Measurements from ENCODE around the gene DENND2C.
A peak's percentile ranks its signal among the peaks of the same experiment; 100 is the strongest.

DENND2C gene

DNA sequence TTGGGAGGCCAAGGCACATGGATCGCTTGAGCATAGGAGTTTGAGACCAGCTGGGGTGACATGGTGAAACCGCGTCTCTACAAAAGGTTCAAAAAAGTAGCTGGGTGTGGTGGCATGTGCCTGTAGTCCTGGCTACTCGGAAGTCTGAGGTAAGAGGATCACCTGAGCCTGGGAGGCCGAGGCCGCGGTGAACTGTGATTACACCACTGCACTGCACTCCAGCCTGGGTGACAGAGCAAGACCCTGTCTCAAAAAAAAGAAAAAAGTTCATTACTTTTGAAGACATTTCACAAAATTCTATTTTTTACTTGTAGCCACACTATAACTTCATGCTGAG, 2.1 kb upstream of the DENND2C start:
- Histone ChIP-seq H3K36me3 (ENCODE audit: control insufficient read depth, low read length) (no peaks in the 10 kb centered on the region), H3K27me3 (ENCODE audit: control insufficient read depth, low read length) (peaks cover 30% of the 10 kb centered on the region), H4K20me1 (ENCODE audit: control insufficient read depth, insufficient read depth, low read depth, low read length) (no peaks in the 10 kb centered on the region), H3K79me2 (ENCODE audit: control insufficient read depth, low read length) (no peaks in the 10 kb centered on the region), H3K4me3 (ENCODE audit: low read length) (no peak overlapping the region), H3F3A (ENCODE audit: control insufficient read depth, insufficient read depth) (no peaks in the 10 kb centered on the region), H3K9me2 (replicated peaks; ENCODE audit: control insufficient read depth, low read length) (no peaks in the 10 kb centered on the region), H3K9me3 (ENCODE audit: control insufficient read depth, insufficient read depth, low read length) (no peaks in the 10 kb centered on the region), H3K4me1 (ENCODE audit: control insufficient read depth, low read length) (peaks cover 14% of the 10 kb centered on the region), H3K27ac (ENCODE audit: low read depth, low read length) (no peak overlapping the region), H3K4me2 (ENCODE audit: low read length) (no peak overlapping the region)
- TF ChIP-seq CTCF (IDR thresholded peaks at IDR 0.05; ENCODE audit: low read depth, low read length, poor library complexity, severe bottlenecking) (no peak), EZH2phosphoT487 (IDR thresholded peaks at IDR 0.05; ENCODE audit: borderline replicate concordance, low read length) (no peak)

DNA sequence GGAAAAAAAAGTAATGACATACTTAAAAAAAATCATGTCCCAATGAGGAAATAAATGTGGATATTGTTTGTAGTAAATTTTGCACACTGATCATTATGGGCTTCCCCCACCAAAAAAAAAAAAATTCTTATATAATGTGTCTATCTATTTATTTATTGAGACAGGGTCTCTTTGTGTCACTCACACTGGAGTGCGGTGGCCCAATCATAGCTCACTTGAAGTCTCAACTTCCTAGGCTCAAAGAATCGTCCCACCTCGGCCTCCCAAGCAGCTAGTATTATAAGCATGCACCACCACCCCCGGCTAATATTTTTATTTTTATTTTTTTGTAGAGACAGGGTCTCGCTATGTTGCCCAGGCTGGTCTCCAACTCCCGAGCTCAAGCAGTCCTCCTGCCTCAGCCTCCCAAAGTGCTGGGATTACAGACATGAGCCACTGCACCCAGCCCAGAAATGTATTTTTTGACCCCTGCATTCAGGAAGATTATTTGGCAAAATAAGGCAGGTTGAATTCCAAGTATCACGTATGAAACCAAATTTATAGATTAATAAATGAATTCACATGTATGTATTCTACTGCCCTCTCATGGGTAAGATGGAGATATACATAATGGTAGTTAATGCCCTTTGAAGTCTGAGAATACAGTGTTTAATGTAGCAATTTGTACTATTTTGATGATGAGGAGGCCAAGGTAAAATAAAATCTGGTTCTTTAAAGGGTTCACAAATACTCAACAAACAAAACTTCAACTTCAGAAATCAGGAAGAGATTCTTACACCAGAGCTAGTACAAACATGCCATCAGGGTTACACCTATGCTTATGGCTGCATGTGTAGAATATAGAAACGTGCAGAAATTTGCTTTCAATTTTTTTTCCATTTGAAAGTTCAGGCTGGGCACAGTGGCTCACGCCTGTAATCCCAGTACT, 1.4 kb upstream of the DENND2C start:
- no peak overlapping the region for H3K4me2 ChIP-seq (ENCODE audit: low read length)
- no peaks in the 10 kb centered on the region for H3F3A ChIP-seq (ENCODE audit: control insufficient read depth, insufficient read depth)
- no peak overlapping the region for H3K27ac ChIP-seq (ENCODE audit: low read depth, low read length)
- H3K36me3 ChIP-seq (ENCODE audit: control insufficient read depth, low read length): no peaks in the 10 kb centered on the region
- no peaks in the 10 kb centered on the region for H3K9me3 ChIP-seq (ENCODE audit: control insufficient read depth, insufficient read depth, low read length)
- peaks cover 14% of the 10 kb centered on the region for H3K4me1 ChIP-seq (ENCODE audit: control insufficient read depth, low read length)
- H3K27me3 ChIP-seq (ENCODE audit: control insufficient read depth, low read length): peaks cover 26% of the 10 kb centered on the region
- H4K20me1 ChIP-seq (ENCODE audit: control insufficient read depth, insufficient read depth, low read depth, low read length): no peaks in the 10 kb centered on the region
- no peaks in the 10 kb centered on the region for H3K9me2 ChIP-seq (replicated peaks; ENCODE audit: control insufficient read depth, low read length)
- no peaks in the 10 kb centered on the region for H3K79me2 ChIP-seq (ENCODE audit: control insufficient read depth, low read length)
- H3K4me3 ChIP-seq (ENCODE audit: low read length): no peak overlapping the region
- no peak for TF ChIP-seq EZH2phosphoT487 (IDR thresholded peaks at IDR 0.05; ENCODE audit: borderline replicate concordance, low read length)
- TF ChIP-seq CTCF (IDR thresholded peaks at IDR 0.05; ENCODE audit: low read depth, low read length, poor library complexity, severe bottlenecking): peak; percentile 50

DNA sequence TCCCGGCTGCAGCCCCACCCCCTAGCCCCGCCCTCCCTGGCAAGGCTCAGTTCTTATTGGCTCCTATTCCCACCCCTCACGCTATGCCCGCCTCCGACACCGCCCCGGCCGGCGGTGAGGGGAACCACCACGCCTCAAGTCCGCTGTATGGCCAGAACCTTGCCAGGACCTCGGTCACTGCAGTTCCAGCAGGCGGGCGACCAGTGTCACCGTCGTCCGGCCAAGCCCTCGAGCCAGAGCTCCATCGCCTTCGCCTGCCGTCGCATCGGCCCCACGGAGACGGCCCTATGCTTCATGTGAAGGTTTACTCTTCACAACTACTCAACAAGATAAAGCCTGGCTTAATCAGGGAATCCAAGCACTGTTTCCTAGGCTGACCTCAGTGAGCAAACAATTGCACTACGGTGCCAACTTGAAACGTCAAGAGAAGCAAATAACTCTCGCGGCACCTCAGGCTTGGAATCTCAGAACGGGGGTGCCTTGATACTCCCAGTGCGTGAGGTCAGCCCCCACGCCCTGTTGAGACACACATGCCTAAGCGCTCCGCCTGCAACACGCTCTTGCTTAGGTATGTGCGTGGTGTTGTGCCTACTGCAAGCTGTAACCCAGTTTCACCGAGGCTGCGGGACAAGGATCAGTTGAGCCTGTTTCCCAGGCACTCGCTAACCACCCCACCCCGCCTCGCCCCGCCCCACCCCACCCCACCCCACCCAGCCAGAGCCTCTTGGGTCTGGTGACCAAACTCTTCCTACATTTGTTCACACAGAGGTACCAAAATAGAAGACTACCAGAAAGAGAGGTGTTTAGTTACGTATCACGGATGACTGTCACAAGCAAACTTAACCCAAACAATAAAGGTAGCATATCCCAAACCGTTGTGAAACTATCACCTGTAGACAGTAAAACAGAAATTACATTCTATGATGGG, 498 bp upstream of the DENND2C start:
- no peak for TF ChIP-seq EZH2phosphoT487 (IDR thresholded peaks at IDR 0.05; ENCODE audit: borderline replicate concordance, low read length)
- no peak for TF ChIP-seq CTCF (IDR thresholded peaks at IDR 0.05; ENCODE audit: low read depth, low read length, poor library complexity, severe bottlenecking)
- Histone ChIP-seq H3F3A (ENCODE audit: control insufficient read depth, insufficient read depth) (no peaks in the 10 kb centered on the region), H3K4me3 (ENCODE audit: low read length) (peak overlapping the region; percentile 84)

More for the DNA sequence above, 498 bp upstream of the DENND2C start:
- peaks cover 14% of the 10 kb centered on the region for H3K4me1 ChIP-seq (ENCODE audit: control insufficient read depth, low read length)
- H3K9me3 ChIP-seq (ENCODE audit: control insufficient read depth, insufficient read depth, low read length): no peaks in the 10 kb centered on the region
- H3K27ac ChIP-seq (ENCODE audit: low read depth, low read length): no peak overlapping the region
- H3K4me2 ChIP-seq (ENCODE audit: low read length): peak overlapping the region; percentile 96
- H3K27me3 ChIP-seq (ENCODE audit: control insufficient read depth, low read length): peaks cover 17% of the 10 kb centered on the region
- no peaks in the 10 kb centered on the region for H3K9me2 ChIP-seq (replicated peaks; ENCODE audit: control insufficient read depth, low read length)
- no peaks in the 10 kb centered on the region for H4K20me1 ChIP-seq (ENCODE audit: control insufficient read depth, insufficient read depth, low read depth, low read length)
- H3K36me3 ChIP-seq (ENCODE audit: control insufficient read depth, low read length): no peaks in the 10 kb centered on the region
- no peaks in the 10 kb centered on the region for H3K79me2 ChIP-seq (ENCODE audit: control insufficient read depth, low read length)
